CD4-positive, alpha-beta T cell (primary cell): Measurements from ENCODE around the gene TMOD4. TPM values are rescaled to one million over a fixed set of nuclear protein-coding genes. Genes with fewer than 3 reads are reported as not detected.

Experiments
- ATAC-seq: fragments of 200-7000 bp; cut with Tn5 transposase; one replicate; pipeline ENCODE4 v1.10.0; 2022; ENCODE audit warnings: mild to moderate bottlenecking; ENCODE audit not compliant: poor library complexity
- CTCF ChIA-PET: fragments of 350-600 bp; sonication (Branson Sonifier 250); formaldehyde crosslinking; loops from one replicate; lab custom pipeline; 2021; ENCODE audit warnings: antibody characterized with exemption, inconsistent platforms; lab: Charles Lee
- POLR2A ChIA-PET: fragments of 350-600 bp; sonication (Branson Sonifier 250); formaldehyde crosslinking; loops from one replicate; lab custom pipeline; 2021; ENCODE audit warnings: antibody characterized with exemption, inconsistent platforms; lab: Charles Lee
- DNase-seq, 14 experiments: peaks; one replicate each; pipeline ENCODE4 v3.0.0-alpha.2; 2013 to 2020; ENCODE audit warnings: mixed read lengths in 2 of 14
- H3K27ac ChIP-seq, 2 donors: one replicate each; pipeline versions ENCODE4 v1.5.1 to v1.7.0; 2013; ENCODE audit warnings: low read length in 2 of 2, low read depth in 1 of 2, mild to moderate bottlenecking in 1 of 2
- H3K27me3 ChIP-seq, 2 experiments: 1 replicate in 1 of 2; 2 replicates in 1 of 2; pipeline versions ENCODE4 v1.6.1 to v1.7.0; 2013; ENCODE audit warnings: low read length in 2 of 2, control low read depth in 1 of 2, mild to moderate bottlenecking in 1 of 2, moderate library complexity in 1 of 2; ENCODE audit not compliant: insufficient read depth in 2 of 2, control insufficient read depth in 1 of 2
- H3K36me3 ChIP-seq: one replicate; pipeline ENCODE4 v1.6.1; 2013; ENCODE audit warnings: low read length, control low read depth; ENCODE audit not compliant: insufficient read depth
- H3K4me1 ChIP-seq: one replicate; pipeline ENCODE4 v1.6.1; 2013; ENCODE audit warnings: low read length, control low read depth; ENCODE audit not compliant: insufficient read depth
- H3K4me3 ChIP-seq: one replicate; pipeline ENCODE4 v1.5.1; 2013; ENCODE audit warnings: mild to moderate bottlenecking, low read length, moderate library complexity
- H3K9me3 ChIP-seq, 2 experiments: 1 replicate in 1 of 2; 2 replicates in 1 of 2; pipeline versions ENCODE4 v1.6.1 to v1.7.0; 2013; ENCODE audit warnings: low read length in 2 of 2, mild to moderate bottlenecking in 2 of 2, control low read depth in 1 of 2, moderate library complexity in 1 of 2; ENCODE audit not compliant: control insufficient read depth in 1 of 2, insufficient read depth in 1 of 2
- H3K27ac Mint-ChIP-seq: one replicate; pipeline ENCODE4 v1.8.0; 2020; ENCODE audit warnings: mixed read lengths
- H3K27me3 Mint-ChIP-seq: one replicate; pipeline ENCODE4 v1.8.0; 2021; ENCODE audit warnings: mixed read lengths
- H3K36me3 Mint-ChIP-seq: one replicate; pipeline ENCODE4 v1.8.0; 2021; ENCODE audit warnings: low read depth, mixed read lengths
- H3K4me1 Mint-ChIP-seq: one replicate; pipeline ENCODE4 v1.8.0; 2021; ENCODE audit warnings: low read depth, mixed read lengths
- H3K4me3 Mint-ChIP-seq: one replicate; pipeline ENCODE4 v1.8.0; 2020; ENCODE audit warnings: mild to moderate bottlenecking, mixed read lengths
- H3K9me3 Mint-ChIP-seq: one replicate; pipeline ENCODE4 v1.8.0; 2020; ENCODE audit warnings: mixed read lengths
- CTCF ChIP-seq: fragments of 200-600 bp; IDR thresholded peaks from one replicate; pipeline ENCODE4 v1.8.0; 2022; ENCODE audit warnings: antibody characterized with exemption, mild to moderate bottlenecking
- intact Hi-C, 2 experiments: fragments of 100-400 bp; cut with DNase I in 1 of 2; cut with micrococcal nuclease in 1 of 2; formaldehyde crosslinking; loops; one replicate each; pipeline versions ENCODE4 v1.15.1 to v1.9.0; 2023 to 2025; cut with DNase I, micrococcal nuclease
- total RNA-seq, 174 experiments: library from RNA in 2 of 174; stranded (reverse) in 2 of 174; gene quantifications; one replicate each; pipeline ENCODE4 v1.2.3 and lab custom pipeline; 2021 to 2026

TMOD4 gene
- total RNA-seq, 2 experiments from 2014 or later = 1.6 TPM; not detected in 1

- peak overlapping the region; percentile 99 for H3K4me3 Mint-ChIP-seq
- H3K4me3 ChIP-seq = peak overlapping the region; percentile 77
- intact Hi-C loops = loop anchor here (5.0 to 10.0 kb wide), 3 partner anchors 151 to 694 kb away; partner anchors contain the start of genes ENSA (in 1 of the 2), MINDY1 (in 1 of the 2) and PRUNE1 (in 1 of the 2)
- H3K36me3 Mint-ChIP-seq = peaks cover 60% of the 10 kb centered on the region
- ATAC-seq (no peak), DNase-seq (peak in 2 of 14 experiments; percentile 28 to 30)
- ChIA-PET CTCF (interaction anchor here (0.7 to 7.8 kb wide), 4 partner anchors 57 to 162 kb away, joined by 3 to 61 read pairs (median 26); no protein-coding TSS in a partner anchor), POLR2A (interaction anchor here (0.9 to 4.3 kb wide), 17 partner anchors 8 to 461 kb away, joined by 3 to 64 read pairs (median 13); partner anchors contain the start of genes C1orf56, CDC42SE1, GOLPH3L and LYSMD1)
- H3K9me3 Mint-ChIP-seq = no peaks in the 10 kb centered on the region
- peaks cover 57% of the 10 kb centered on the region for H3K4me1 ChIP-seq
- no peaks in the 10 kb centered on the region for H3K9me3 ChIP-seq
- H3K27ac ChIP-seq = peak overlapping the region; percentile 29 to 56
- H3K36me3 ChIP-seq = peaks cover 32% of the 10 kb centered on the region
- no peak for TF ChIP-seq CTCF
- H3K27me3 ChIP-seq = no peaks in the 10 kb centered on the region
- no peaks in the 10 kb centered on the region for H3K27me3 Mint-ChIP-seq
- peak overlapping the region; percentile 85 for H3K27ac Mint-ChIP-seq
- peaks cover 73% of the 10 kb centered on the region for H3K4me1 Mint-ChIP-seq
These were observed 17.5 kb downstream of the TMOD4 start for GRCh38 chr1:151158326-151158725.

- DNase-seq = peak in 13 of 14 experiments; percentile 27 to 89 (median 63)
- peaks cover 51% of the 10 kb centered on the region for H3K36me3 Mint-ChIP-seq
- H3K4me1 ChIP-seq = peaks cover 57% of the 10 kb centered on the region
These were observed 18.7 kb downstream of the TMOD4 start for GRCh38 chr1:151157067-151157531.

GRCh38 chr1:151156515-151156819, 19.3 kb downstream of the TMOD4 start, which contains the start of gene TNFAIP8L2:
TNFAIP8L2 (plus strand) TSS chr1:151156649; CDS start chr1:151158698, 2,049 bp downstream.
- Mint-ChIP-seq H3K36me3 (peaks cover 45% of the 10 kb centered on the region), H3K4me1 (peaks cover 57% of the 10 kb centered on the region), H3K9me3 (no peaks in the 10 kb centered on the region), H3K4me3 (peak within 1 kb of the TSS; percentile 99), H3K27me3 (no peaks in the 10 kb centered on the region), H3K27ac (peak within 1 kb of the TSS; percentile 85)
- no peaks in the 10 kb centered on the region for H3K9me3 ChIP-seq
- H3K27ac ChIP-seq = peak within 1 kb of the TSS; percentile 56 to 70
- peak; percentile 81 for ATAC-seq
- peak; percentile 56 to 89 (median 75) for DNase-seq
- POLR2A ChIA-PET = interaction anchor here (0.6 to 4.3 kb wide), 30 partner anchors 10 to 793 kb away, joined by 3 to 64 read pairs (median 6); partner anchors contain the start of genes CDC42SE1, GABPB2, GOLPH3L and LYSMD1
- H3K4me1 ChIP-seq = peaks cover 53% of the 10 kb centered on the region
- CTCF ChIA-PET = interaction anchor here (1.2 to 7.8 kb wide), 4 partner anchors 55 to 132 kb away, joined by 3 to 61 read pairs (median 32); partner anchors contain the start of gene GABPB2
- H3K27me3 ChIP-seq = no peaks in the 10 kb centered on the region
- peak within 1 kb of the TSS; percentile 77 for H3K4me3 ChIP-seq
- intact Hi-C loops = loop anchor here (1.0 to 10.0 kb wide), 7 partner anchors 56 to 692 kb away; partner anchors contain the start of genes ENSA (in 1 of the 2), MINDY1 (in 1 of the 2) and PRUNE1 (in 1 of the 2)
- peaks cover 25% of the 10 kb centered on the region for H3K36me3 ChIP-seq
- TF ChIP-seq CTCF = no peak

More at GRCh38 chr1:151157067-151157531, 18.7 kb downstream of the TMOD4 start:
- ATAC-seq = peak; percentile 54
- ChIA-PET POLR2A (interaction anchor here (0.6 to 4.3 kb wide), 36 partner anchors 9 to 793 kb away, joined by 3 to 64 read pairs (median 5); partner anchors contain the start of genes CDC42SE1, GABPB2, GOLPH3L and LYSMD1), CTCF (interaction anchor here (1.2 to 7.8 kb wide), 4 partner anchors 56 to 132 kb away, joined by 3 to 61 read pairs (median 32); partner anchors contain the start of gene GABPB2)
- H3K36me3 ChIP-seq = peaks cover 29% of the 10 kb centered on the region
- Mint-ChIP-seq H3K27me3 (no peaks in the 10 kb centered on the region), H3K4me3 (peak overlapping the region; percentile 99), H3K4me1 (peaks cover 63% of the 10 kb centered on the region), H3K9me3 (no peaks in the 10 kb centered on the region), H3K27ac (peak overlapping the region; percentile 85)
- peak overlapping the region; percentile 56 to 70 for H3K27ac ChIP-seq
- intact Hi-C loops = loop anchor here (2.0 to 10.0 kb wide), 4 partner anchors 150 to 692 kb away; partner anchors contain the start of genes ENSA (in 1 of the 2), MINDY1 (in 1 of the 2) and PRUNE1 (in 1 of the 2)
- H3K4me3 ChIP-seq = peak overlapping the region; percentile 77
- no peaks in the 10 kb centered on the region for H3K27me3 ChIP-seq
- H3K9me3 ChIP-seq = no peaks in the 10 kb centered on the region
- no peak for TF ChIP-seq CTCF
